CD4-positive, alpha-beta T cell treated with Interleukin-21 for 1 hour (primary cell): ENCODE measurements around the gene PFDN4.

ENCODE experiments used
- DNase-seq: peaks from one replicate; pipeline ENCODE4 v3.0.0-alpha.2; 2020

PFDN4 gene, protein sequence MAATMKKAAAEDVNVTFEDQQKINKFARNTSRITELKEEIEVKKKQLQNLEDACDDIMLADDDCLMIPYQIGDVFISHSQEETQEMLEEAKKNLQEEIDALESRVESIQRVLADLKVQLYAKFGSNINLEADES

DNA sequence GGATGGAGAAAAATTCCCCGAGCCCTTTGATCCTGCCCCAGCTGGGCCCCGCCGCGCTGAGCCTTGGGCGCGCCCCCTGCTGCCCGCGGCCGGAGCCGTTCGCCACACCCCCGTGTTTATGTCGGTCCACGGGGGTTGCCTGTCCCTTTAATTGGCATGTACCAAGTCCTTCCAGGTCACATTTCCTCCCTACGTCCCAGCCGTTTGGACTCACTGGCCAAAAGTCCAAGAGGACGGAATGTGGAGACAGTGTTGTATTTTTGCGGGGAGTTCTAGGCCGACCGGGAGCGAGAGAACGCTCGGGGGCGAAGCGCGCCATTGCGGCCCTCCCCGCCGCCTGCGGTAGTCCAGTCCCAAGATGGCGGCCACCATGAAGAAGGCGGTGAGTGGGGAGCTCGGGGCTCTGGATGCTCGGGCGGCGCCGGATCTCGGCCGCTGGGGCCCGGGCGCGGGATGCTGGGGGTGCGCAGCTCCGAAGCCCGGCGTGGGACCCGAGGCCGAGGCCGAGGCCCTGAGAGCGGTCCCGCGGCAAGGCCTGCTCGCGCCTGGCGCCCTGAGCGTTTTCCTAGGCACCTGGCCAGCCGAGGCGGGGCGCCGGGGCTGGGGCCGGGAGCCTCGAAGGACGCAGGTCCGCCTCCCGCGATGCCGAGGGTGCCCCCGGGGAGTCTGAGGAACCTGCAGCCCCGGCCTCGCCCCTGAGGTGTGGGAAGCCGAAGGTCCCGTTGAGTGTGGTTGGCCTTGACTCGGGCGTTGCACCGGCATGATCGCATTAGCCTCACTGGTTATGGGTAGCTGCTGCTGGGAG is at the start of gene PFDN4:
TSS of gene PFDN4 (plus strand) at position 345 of the 805 bp plus-strand sequence. CDS start at position 359, 14 bp downstream.
- DNase-seq: peak; percentile 81

DNA sequence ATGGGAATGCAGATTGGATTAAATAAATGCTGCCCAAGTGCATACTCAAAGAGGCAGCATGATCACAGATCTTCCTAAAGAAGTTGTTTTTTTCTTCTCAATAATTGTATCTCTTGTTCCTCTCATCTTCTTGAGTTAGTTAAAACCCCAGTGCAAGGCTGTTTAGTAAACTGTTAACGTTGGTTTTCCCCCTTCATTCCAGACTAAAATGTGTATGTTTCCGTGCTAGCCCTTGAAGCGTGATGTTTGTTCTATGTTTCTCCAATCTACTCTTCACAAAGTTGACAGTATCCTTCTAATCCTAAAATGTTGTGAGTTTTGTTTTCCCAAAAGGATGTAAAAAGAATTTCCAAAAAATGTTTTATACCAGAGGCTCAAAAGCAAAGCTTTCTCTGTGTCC is 49.7 kb upstream of the PFDN4 start:
- DNase-seq: no peak

DNA sequence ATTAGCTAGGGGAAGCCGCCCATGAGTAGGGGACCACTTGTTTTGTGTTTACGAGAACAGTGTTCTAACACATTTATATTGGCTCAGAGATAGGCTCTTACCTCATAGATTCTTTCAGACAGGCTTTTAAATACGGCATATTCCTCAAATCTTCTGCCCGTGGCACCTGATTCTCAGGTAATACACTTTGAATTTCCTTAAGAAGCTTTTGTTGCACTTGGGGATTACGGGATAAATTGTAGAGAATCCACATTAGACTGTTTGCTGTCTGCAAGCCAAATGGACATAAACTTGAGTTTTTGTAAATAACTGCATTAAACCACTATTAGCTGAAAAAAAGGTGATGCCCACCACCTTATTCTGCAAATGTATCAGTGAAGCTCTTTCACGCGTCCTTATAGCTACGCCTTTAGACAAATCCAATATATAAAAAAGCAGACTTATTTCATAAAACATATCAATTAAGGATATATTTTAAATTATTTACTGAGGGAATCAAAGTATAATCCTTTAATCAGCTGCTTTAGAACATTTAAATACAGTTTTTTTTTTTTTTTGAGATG is 49.0 kb upstream of the PFDN4 start:
- no peak for DNase-seq

DNA sequence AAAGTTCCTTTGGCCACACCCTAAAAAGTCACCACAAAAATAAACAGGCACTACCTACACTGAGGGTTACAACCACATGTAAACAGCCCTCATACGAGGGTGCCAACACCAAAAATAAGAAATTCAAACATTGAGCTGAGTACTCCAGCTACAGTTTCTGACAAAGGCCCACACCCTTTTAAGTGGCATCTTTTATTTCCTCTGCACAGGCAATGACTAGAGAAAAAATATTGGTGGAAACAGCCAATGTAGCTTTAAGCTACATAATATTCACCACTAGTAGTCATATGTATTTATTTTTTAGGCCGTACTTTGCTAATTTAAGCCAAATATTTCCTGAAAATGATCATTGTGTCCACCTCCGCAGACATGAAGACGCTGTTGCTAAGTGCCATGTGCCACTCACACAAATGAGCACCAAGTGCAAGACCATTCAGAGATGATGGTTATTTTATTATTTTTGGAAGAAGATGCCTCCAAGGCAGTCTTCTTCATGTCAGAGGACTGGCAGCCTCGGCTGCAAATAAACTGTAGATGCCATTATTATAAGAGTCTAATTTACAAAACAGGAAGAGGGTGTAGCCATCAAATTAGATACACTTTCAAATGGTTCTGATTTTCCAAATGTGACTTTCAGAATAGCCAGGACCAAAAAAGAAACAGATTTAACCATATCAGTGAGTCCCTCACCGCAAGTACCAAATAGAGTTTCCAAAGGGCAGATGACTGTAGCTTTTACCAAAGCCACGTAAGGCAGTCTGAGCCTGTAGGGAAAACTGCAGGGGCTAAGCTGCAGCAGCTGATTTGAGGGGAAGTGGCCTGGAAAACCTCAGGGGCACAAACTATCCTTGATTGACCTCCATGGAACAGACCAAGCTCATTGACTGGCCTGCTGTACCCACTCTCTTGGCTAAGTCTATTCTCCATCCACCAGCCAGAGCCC is 47.6 kb upstream of the PFDN4 start:
- DNase-seq: no peak

DNA sequence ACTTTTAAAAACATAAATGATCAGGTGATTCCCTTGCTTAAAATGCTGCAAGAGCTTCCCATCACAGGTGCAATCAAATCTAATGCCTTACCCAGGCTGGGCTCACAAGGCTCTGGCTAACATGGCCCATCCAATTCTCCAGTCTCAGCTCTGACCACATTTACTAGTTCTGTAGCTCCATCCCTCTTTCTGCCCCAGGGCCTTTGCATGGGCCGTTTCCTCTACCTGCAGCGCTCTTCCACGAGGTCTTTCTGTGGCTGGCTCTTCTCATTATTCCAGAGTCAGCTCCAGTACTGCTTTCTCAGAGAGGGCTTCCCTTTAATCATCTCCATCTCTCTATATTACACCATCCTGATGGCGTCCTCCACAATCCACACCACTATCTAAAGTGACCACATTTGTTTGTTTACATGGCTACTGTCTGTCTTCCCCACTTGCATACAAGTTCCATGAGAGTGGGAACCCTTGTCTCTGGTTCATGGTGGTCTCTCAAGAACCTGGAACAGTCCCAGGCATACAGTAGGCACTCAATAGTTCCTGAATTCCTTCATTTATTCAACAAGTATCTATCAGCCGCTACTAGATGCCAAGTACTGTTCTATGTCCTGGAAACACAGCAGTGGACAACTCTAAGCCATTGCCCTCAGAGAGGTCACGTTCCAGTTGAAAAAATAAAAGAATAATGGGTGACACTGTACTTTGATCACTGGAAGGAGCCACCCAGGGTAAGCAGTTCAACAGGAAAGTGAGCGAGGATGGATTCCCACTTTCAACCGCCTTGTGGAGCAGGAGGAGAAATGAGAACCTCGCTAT is 46.7 kb upstream of the PFDN4 start:
- DNase-seq: no peak

DNA sequence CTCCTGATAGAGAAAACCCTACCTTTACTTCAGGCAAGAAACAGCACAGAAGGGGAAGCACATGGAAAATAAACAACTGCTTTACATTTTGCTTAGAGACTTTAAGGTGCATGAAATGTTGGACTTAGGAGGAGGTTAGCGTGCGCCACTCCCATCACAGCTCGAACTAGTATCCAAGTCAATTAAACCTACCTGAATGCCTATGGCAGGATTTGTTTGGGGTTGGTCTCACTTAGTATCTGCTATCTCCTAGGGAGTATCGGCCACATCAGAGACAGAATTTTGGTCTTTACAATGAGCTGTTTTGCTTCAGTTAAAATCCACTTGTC is 46.1 kb upstream of the PFDN4 start:
- no peak for DNase-seq

DNA sequence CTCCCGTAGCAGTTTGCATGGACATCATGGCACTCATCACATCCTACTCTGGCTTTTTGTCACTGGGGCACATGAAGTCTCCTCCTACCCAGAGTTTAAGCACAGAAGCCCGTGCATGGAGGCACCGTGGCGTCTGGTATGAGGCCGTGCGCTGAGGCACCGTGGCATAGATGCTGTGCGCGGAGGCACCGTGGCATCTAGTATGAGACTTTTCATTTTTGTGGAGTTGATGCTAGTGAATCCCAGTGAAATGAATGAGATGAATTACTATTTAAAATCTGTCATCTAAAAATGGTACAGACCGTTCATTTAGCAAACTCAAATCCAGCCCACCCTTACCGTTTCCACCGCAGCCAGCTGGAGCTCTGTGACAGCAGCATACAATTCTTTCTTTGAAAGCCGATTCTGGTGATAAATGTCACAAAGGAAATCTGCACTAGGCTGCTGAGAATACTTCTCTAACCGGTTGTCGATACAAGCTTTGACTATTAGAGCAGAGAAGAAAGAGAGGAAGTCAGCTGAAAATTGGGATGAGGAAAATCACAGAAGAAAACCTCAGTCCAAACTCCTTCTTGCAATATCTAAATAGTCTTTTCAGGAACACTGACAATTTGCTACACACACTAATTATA is 45.4 kb upstream of the PFDN4 start:
- DNase-seq: no peak

DNA sequence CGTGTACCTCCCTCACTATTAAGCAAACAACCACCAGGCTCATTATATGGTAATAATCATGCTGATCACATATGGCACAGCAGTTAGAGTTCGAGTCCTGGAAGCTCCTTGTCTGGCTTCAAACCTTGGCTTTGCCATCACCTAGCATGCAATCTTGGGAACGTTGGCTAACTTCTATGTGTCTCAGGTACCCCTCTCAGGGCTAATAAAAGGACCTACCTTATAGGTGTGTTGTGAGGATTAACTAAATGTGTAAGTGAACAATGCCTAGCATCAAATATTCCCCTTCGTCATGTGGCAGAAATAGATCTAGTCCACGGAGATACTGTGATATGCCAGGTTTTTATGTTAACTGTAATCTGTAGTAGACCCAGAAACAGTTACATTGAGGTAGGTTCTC is 44.5 kb upstream of the PFDN4 start:
- no peak for DNase-seq

DNA sequence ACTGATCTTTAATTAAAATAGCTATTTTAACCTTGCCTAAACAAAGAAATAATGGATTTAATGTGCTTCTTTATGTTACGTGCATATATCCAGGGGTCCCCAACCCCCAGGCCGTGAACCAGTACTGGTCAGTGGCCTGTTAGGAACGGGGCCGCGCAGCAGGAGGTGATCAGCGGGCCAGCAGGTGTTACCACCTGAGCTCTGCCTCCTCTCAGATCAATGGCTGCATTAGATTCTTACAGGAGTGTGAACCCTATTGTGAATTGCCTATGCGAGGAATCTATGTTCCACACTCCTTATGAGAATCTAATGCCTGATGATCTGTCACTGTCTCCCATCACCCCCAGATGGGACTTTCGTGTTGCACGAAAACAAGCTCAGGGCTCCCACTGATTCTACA is 42.9 kb upstream of the PFDN4 start:
- DNase-seq: no peak

DNA sequence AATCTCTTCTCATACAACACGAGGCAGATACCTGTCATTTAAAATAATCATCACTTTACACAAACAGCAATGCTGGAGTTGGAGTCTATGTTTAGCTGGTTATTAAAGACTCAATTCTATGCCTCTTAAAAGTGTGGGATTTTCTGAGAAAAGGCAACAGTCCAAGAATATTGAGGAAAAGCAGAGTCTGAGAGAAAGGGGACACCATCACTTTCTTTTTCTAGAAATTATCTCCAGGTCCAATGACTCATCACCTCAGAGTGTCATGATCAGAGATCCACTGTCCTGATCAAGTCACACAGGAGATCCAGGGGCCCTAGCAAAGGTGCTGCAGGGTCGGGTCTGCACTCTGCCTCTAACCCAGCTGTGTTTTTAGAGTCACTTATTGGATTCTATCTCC is 42.1 kb upstream of the PFDN4 start:
- DNase-seq: no peak

DNA sequence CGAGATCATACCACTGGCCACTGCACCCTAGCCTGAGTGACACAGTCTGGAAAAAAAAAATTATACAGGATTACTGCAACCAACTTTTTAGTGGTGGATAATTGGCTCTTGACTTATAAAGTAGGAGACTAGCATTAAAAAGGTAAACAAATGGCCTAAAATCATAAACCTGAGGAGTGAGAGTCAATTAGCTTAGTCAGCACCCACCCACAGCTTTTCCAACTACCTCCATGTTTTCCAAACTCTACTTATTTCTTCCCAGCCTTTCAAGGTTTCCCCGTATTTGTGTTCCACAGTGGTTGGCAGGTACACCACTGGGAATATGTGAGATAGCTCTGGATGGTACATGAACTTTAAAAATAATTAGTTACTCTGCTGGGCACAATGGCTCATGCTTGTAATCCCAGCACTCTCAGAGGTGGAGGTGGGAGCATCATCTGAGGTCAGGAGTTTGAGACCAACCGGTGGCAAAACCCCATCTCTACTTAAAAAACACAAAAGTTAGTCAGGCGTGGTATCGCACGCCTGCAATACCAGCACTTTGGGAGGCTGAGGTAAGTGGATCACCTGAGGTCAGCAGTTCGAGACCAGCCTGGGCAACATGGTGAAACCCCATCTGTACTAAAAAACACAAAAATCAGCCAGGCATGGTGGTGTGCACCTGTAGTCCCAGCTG is 40.8 kb upstream of the PFDN4 start:
- no peak for DNase-seq

DNA sequence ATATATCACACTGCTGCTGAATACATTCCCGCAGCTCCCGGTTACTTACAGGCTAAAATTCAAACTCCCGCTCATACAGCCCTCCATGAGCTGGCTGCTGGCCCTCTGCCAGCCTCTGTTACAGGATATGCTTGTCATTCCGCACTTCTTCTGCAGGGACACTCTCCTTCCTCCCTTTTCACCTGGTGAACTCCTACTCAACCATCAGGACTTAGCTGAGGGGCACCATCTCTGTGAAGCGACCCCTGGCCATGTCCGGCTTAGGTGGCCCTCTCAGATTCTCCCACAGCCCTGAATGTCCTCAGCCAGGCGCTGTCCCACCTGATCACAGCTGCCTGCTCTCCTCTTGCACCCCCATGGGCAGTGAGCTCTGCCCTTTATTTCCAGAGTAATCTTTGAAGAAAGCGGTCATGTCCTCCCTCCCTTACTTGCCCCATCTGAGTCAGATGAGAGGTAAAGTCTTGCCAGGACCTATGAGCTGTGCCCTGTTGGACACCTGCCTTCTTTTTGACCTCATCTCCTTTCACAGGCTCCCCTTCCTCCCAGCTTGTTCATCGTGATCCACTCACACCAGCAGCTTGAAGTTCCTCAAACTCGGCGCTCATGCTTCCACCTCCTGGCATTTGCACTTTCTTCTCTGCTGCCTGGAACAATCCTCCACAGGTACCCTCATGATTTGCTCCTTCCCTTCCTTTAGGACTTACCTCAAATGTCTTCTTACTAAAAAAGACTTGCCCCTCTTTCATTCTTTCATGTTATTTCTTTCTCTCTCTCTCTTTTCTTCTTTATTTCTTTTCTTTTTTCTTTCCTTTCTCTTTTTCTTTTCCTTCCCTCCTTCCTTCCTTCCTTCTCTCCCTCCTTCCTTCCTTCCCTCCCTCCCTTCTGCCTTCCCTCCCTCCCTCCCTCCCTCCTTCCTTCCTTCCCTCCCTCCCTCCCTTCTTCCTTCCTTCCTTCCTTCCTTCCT is 39.7 kb upstream of the PFDN4 start:
- no peak for DNase-seq

DNA sequence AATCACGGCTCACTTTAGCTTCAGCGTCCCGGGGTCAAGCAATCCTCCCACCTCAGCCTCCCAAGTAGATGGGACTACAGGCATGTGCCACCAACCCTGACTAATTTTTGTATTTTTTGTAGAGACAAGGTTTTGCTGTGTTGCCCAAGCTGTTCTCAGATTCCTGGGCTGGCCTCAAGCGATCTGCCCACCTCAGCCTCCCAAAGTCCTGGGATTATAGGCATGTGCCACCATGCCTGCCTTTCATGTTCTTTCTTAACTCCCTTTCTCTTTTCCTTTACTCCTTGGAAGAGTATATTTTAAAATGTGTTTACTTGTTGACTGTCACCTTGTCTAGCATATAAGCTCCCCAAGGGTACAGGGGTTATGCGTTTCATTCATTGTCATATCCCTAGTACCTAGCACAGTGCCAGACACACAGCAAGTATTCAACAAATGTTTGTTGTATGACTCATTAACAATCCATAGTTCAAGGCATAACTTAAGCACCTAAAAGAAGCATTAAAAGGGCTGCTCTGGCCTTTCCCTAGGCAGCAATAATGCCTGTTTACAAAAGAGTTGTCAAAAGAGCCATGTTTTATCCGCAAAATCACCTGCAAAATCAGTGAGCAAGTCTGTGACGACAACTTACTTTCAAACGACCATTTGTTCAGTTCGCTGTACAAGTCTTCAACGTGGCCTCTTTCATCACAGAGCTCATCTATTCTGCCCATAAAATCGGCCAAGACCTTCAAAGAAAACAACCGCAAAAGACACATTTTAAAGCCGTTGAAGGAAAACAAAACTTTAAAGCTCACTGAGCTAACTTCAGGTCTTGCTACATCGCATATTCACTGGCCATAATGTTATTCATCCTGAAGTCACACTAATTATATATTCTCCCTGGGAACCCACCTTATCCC is 38.7 kb upstream of the PFDN4 start:
- DNase-seq: no peak

DNA sequence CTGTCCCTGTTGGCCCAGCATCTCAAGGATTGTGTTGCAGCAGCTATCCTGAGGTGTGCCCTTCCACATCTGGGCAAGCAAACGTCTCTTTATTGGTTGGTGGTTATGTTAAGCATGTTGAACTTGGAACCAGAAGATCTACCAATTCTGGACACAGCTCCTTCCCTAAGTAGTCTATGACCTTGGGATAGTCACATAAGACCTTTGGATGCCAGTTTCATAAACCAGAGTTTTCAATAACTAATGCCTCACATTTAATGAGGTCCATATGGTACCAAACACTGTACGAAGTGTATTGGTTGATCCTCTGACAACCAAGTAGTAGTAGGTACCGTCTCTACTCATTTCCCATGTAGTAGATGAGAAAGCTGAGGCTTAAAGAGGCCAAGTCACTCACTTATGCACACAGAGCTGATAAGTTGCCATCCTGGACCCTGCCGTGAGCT is 37.8 kb upstream of the PFDN4 start:
- DNase-seq: no peak

DNA sequence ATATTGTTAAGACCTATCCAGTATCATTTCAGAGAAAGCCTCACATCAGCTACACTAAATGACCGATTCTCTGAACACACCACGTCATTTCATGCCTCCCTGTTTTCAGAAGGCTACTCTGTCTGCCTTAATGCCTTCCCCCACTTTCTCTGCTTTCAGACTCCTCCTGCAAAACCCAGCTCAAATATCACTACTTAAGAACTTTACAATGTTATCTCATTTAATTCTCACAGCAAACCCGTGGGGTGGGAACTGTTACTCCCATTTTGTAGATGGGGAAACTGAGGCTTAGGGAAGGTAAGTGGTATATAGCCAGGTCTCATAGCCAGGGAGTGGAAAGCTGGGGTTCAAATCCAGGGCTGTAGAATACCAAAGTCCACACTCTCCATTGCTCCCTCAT is 36.9 kb upstream of the PFDN4 start:
- no peak for DNase-seq

DNA sequence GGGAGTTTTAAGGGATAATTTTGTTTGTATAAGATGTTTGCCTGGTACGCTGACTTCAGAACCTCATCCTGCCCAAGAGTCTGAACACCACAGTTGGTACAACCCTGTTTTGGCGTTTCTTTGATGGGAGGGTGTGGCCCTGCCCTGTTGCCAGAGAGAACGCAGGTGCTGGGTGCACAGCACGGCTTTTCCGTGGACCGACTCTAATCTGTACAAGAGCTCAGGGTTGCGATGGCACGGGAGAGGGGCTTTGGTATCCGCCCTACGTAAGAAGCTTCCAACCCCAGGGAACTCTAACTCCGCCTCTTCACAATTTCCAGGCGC is 35.4 kb upstream of the PFDN4 start:
- DNase-seq: no peak

DNA sequence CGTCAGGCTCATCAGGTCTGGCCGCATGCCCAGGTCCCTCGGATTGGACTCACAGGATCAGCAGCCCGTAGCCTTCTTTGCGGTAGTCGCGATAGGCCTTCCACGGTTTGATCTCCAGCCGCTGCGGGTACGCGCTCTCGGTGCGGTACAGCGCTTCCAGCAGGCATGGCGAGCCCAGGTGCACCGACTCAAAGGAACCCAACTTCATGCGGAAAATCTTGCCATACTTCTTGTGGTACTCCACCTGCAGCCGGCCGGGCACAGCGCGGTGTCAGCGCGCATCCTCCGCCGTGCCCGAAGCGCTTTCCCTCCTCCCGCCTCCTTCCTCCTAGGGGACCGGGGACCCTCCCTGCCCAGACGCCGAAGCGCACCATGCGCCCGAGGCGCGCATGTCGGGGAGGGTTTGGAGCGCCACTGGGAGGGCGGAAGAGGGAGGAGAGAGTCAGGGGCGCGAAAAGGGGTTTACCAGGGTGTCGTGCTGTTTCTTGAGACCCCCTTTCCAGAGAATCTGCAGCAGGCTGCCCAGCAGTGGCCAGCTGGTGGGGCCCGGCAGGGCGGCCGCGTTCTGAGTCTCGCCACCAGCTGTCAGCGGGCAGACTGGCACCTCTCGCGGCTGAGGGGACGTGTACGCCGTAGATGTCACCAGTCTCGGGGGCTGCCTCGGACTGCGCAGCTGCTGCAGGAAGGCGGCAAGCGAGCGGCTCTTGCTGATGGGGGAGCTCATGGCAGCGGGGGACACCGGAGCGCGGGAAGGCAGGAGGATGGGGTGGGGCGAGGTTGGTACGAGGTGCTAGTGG is 34.8 kb upstream of the PFDN4 start:
- DNase-seq: no peak
